Measurements from ENCODE around the gene FNBP1. TPM values are rescaled to one million over a fixed set of nuclear protein-coding genes. Genes with fewer than 3 reads are reported as not detected.
A peak's percentile ranks its signal among the peaks of the same experiment; 100 is the strongest.

The FNBP1 gene
- total RNA-seq, 1 experiment from 2014 or later, result 43.6 TPM

GRCh38 chr9:129936222-129936621, 106.8 kb downstream of the FNBP1 start (continued):
- no peak for TF ChIP-seq ZNF138 (CRISPR knock-in tag; conservative IDR thresholded peaks at IDR 0.05)

DNA sequence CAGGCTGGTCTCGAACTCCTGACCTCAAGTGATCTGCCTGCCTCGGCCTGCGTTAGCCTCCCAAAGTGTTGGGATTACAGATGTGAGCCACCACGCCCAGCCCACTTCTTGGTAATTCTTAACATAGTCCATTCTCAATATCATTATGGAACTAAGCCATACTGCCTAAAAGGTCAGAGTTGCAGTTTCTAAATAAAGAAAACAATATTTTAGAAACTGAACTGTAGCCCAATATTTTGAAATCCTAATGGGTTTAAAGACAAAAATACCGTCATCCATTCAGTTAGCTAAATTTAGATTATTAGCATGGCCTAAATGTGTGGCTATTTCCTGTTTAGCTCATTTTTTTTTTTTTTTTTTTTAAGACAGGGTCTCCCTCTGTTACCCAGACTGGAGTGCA, 108.2 kb downstream of the FNBP1 start:
- Mint-ChIP-seq H3K4me1 (peaks cover 57% of the 10 kb centered on the region), H3K9me3 (no peaks in the 10 kb centered on the region), H3K4me3 (no peak overlapping the region), H3K27me3 (ENCODE audit: low read depth) (no peaks in the 10 kb centered on the region), H3K36me3 (no peaks in the 10 kb centered on the region), H3K27ac (no peak overlapping the region)
- no peak for ATAC-seq
- POLR2A ChIA-PET, result no interaction called here
- DNase-seq (ENCODE audit: low spot score), result no peak
- TF ChIP-seq ZNF121 (CRISPR knock-in tag; IDR thresholded peaks at IDR 0.05) (peak; percentile 32; the same call in 1 of the 2 replicates), GTF2I (CRISPR knock-in tag; conservative IDR thresholded peaks at IDR 0.05) (no peak)
- CTCF ChIA-PET, result interaction anchor here (0.6 kb wide), 1 partner anchor 10 kb away, joined by 3 read pairs; no protein-coding TSS in a partner anchor

DNA sequence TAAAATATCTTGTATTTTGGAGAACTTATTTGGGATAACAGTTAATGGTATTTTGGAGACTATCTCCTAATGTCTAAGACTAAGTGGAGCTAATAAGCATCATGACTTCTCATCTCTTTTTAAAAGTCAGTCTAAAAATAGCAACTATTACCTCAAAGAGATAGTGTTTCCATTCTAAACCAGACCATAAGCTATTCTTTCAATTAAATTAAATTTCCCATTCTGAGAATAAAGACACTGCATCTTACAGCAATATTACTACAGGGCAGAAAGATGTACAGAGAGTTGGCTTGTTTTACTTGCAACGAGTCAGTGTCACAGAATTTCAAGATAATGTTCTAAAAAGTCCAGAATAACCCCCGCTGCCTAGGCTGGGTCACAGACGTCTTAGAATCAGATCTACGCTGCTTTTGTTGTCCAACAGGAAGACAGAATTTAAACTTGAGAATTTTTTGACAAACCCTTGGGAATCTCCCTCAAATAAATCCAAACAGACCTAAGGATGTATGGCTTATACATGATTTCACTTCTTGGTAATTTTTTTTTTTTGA, 108.9 kb downstream of the FNBP1 start:
- Mint-ChIP-seq H3K36me3 (no peaks in the 10 kb centered on the region), H3K4me3 (no peak overlapping the region), H3K4me1 (peaks cover 50% of the 10 kb centered on the region), H3K27ac (peak overlapping the region; percentile 37; the same call in 1 of the 2 replicates), H3K27me3 (ENCODE audit: low read depth) (no peaks in the 10 kb centered on the region), H3K9me3 (no peaks in the 10 kb centered on the region)
- ChIA-PET CTCF (interaction anchor here (0.6 kb wide), 1 partner anchor 112 kb away, joined by 3 read pairs; no protein-coding TSS in a partner anchor), POLR2A (no interaction called here)
- DNase-seq (ENCODE audit: low spot score), result no peak
- no peak for ATAC-seq
- TF ChIP-seq ZNF232 (CRISPR knock-in tag; IDR thresholded peaks at IDR 0.05) (no peak), JUN (CRISPR knock-in tag; IDR thresholded peaks at IDR 0.05) (no peak), ATF3 (CRISPR knock-in tag; conservative IDR thresholded peaks at IDR 0.05) (no peak), ELF4 (CRISPR knock-in tag; IDR thresholded peaks at IDR 0.05; ENCODE audit: low read depth) (no peak), ZSCAN18 (CRISPR knock-in tag; IDR thresholded peaks at IDR 0.05) (no peak), CBFB (CRISPR knock-in tag; IDR thresholded peaks at IDR 0.05; ENCODE audit: low read depth) (no peak), ZNF317 (CRISPR knock-in tag; IDR thresholded peaks at IDR 0.05; ENCODE audit: borderline replicate concordance, low read depth) (no peak), USF1 (CRISPR knock-in tag; IDR thresholded peaks at IDR 0.05) (no peak)

GRCh38 chr9:129933185-129934040, 109.6 kb downstream of the FNBP1 start:
- peaks cover 43% of the 10 kb centered on the region for H3K4me1 Mint-ChIP-seq
- no peak overlapping the region for H3K4me3 Mint-ChIP-seq
- no peaks in the 10 kb centered on the region for H3K9me3 Mint-ChIP-seq
- no peaks in the 10 kb centered on the region for H3K27me3 Mint-ChIP-seq (ENCODE audit: low read depth)
- CTCF ChIA-PET, result interaction anchor here (0.5 to 0.6 kb wide), 3 partner anchors 113 to 303 kb away, joined by 3 read pairs; no protein-coding TSS in a partner anchor
- H3K27ac Mint-ChIP-seq, result peak overlapping the region; percentile 87
- DNase-seq (ENCODE audit: low spot score) (no peak), ATAC-seq (no peak)
- POLR2A ChIA-PET, result no interaction called here
- 0 out of 2 replicates have a peak, but pooled peaks cover 2% of the 10 kb centered on the region for H3K36me3 Mint-ChIP-seq
- TF ChIP-seq USF1 (CRISPR knock-in tag; IDR thresholded peaks at IDR 0.05) (no peak), KAT7 (CRISPR knock-in tag; IDR thresholded peaks at IDR 0.05; ENCODE audit: borderline replicate concordance) (no peak), NR1H2 (CRISPR knock-in tag; IDR thresholded peaks at IDR 0.05) (no peak), ESRRA (CRISPR knock-in tag; IDR thresholded peaks at IDR 0.05; ENCODE audit: borderline replicate concordance) (no peak)
